Measurements from ENCODE around the gene SHC2.

DNA sequence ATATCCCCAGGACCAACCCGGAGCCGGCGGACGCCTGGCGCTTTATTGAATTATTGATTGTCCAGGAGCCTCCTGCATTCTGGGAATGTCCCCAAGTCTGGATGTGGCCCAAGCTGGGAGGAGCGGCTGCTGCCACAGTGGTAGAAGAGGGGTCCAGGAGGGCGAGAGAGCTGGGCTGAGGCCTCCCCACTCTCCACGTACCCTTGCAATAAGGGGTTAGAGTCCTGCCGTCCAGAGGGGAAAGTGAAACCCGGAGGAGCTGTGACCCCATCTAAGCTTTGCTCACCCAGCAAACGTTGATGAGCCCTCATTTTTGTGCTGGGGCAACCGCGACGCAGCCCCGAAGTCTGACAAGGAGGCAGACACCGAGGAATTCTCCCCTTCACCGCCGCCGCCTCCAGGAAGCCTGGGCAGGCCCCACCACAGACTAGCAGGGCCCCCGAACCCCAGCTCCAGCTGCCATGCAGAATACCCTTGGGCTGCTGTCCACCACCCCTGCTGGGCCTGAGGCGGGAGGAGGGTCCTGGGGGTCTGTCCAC is 50.5 kb downstream of the SHC2 start:
- TF ChIP-seq, protein P1, sequence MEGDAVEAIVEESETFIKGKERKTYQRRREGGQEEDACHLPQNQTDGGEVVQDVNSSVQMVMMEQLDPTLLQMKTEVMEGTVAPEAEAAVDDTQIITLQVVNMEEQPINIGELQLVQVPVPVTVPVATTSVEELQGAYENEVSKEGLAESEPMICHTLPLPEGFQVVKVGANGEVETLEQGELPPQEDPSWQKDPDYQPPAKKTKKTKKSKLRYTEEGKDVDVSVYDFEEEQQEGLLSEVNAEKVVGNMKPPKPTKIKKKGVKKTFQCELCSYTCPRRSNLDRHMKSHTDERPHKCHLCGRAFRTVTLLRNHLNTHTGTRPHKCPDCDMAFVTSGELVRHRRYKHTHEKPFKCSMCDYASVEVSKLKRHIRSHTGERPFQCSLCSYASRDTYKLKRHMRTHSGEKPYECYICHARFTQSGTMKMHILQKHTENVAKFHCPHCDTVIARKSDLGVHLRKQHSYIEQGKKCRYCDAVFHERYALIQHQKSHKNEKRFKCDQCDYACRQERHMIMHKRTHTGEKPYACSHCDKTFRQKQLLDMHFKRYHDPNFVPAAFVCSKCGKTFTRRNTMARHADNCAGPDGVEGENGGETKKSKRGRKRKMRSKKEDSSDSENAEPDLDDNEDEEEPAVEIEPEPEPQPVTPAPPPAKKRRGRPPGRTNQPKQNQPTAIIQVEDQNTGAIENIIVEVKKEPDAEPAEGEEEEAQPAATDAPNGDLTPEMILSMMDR (conservative IDR thresholded peaks at IDR 0.05; ENCODE audit: low read depth, low read length): no peak
- no peak for TF ChIP-seq EZH2 (IDR thresholded peaks at IDR 0.05; ENCODE audit: low read length, unreplicated experiment)

Measured in PC-3 (cell line).